Measurements from ENCODE around the gene AJM1. TPM values are rescaled to one million over a fixed set of nuclear protein-coding genes. Genes with fewer than 3 reads are reported as not detected.
A peak's percentile ranks its signal among the peaks of the same experiment; 100 is the strongest.
"Not testable (repeated sequence)": the region's sequence is repeated elsewhere in the genome, so short reads cannot be mapped to it uniquely, and the experiment has no call there.

The AJM1 gene
- total RNA-seq, 6 experiments from 2014 or later = 4.5 to 8.0 (median 5.3) TPM

DNA sequence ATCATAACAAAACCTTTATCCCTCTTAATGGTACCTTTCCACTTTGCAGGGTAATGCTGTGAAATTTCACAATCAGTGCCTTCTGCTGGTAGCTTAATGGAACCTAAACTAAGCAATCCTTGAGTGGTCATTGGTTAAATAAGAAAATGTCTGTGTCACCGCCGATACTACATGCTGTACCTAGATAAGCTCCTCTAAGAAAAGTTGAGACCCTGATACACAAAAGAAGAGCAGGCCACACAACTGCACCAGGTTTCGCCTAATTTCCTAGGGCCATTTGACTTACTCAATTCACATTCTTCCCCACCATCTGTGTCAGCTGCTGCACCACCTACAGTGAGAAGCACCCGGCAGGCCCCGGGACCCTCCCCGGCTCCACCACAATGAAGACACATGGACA is 32.9 kb downstream of the AJM1 start:
- no peak overlapping the region for H3K4me3 Mint-ChIP-seq
- no peaks in the 10 kb centered on the region for H3K36me3 Mint-ChIP-seq (ENCODE audit: low read depth)
- H3K27ac Mint-ChIP-seq = no peak overlapping the region
- peaks cover 11% of the 10 kb centered on the region for H3K27me3 Mint-ChIP-seq (ENCODE audit: insufficient read depth)
- TF ChIP-seq, protein P1, sequence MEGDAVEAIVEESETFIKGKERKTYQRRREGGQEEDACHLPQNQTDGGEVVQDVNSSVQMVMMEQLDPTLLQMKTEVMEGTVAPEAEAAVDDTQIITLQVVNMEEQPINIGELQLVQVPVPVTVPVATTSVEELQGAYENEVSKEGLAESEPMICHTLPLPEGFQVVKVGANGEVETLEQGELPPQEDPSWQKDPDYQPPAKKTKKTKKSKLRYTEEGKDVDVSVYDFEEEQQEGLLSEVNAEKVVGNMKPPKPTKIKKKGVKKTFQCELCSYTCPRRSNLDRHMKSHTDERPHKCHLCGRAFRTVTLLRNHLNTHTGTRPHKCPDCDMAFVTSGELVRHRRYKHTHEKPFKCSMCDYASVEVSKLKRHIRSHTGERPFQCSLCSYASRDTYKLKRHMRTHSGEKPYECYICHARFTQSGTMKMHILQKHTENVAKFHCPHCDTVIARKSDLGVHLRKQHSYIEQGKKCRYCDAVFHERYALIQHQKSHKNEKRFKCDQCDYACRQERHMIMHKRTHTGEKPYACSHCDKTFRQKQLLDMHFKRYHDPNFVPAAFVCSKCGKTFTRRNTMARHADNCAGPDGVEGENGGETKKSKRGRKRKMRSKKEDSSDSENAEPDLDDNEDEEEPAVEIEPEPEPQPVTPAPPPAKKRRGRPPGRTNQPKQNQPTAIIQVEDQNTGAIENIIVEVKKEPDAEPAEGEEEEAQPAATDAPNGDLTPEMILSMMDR (IDR thresholded peaks at IDR 0.05) = no peak
- no peaks in the 10 kb centered on the region for H3K4me1 Mint-ChIP-seq (ENCODE audit: low read depth)
- DNase-seq = no peak
- H3K9me3 Mint-ChIP-seq = peaks cover 31% of the 10 kb centered on the region

DNA sequence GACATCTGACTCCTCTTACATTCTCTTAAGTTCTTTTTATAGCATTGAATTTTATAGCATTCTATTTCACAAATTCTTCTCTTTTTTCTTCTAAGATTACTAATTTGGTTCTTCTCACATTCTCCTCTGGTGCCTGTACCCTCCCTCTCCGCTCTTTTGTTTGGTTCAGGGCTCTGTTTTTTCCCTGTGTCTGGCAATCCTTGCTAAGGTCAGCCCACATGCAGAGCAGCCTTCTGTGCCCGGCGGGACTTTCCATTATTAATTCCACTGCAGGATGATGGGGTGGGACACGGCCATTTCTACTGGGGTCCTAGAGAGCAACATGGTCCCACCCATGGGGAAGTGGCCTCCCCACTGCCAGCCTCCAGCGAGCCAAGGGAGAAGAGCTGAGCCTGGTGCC is 34.2 kb downstream of the AJM1 start:
- Mint-ChIP-seq H3K27me3 (ENCODE audit: insufficient read depth) (peaks cover 11% of the 10 kb centered on the region), H3K36me3 (ENCODE audit: low read depth) (no peaks in the 10 kb centered on the region), H3K9me3 (peaks cover 23% of the 10 kb centered on the region), H3K4me1 (ENCODE audit: low read depth) (0 out of 2 replicates have a peak, but pooled peaks cover 1% of the 10 kb centered on the region), H3K4me3 (no peak overlapping the region), H3K27ac (no peak overlapping the region)
- TF ChIP-seq, protein P1 (IDR thresholded peaks at IDR 0.05) = no peak
- DNase-seq = no peak

DNA sequence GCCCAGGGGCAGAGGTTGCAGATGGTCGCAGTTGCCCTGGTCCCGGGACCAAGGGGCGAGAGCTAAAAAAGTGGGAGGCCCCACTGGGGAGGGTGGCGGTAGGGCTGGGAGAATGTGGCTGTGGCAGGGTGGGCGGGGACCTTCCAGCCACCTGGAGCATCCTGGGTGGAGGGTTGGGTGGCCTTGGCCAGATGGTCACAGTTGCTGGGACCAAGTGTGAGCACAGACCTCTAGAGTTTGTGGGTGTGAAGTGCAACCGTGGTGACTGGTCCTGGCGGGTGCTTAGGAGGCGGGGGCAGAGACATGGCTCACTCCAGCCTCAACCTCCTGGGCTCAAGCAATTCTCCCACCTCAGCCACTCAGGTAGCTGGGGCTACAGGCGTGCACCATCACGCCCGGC is 38.4 kb downstream of the AJM1 start:
- H3K36me3 Mint-ChIP-seq (ENCODE audit: low read depth) = no peaks in the 10 kb centered on the region
- H3K4me1 Mint-ChIP-seq (ENCODE audit: low read depth) = peaks cover 15% of the 10 kb centered on the region
- TF ChIP-seq, protein P1 (IDR thresholded peaks at IDR 0.05) = no peak
- H3K4me3 Mint-ChIP-seq = no peak overlapping the region
- peaks cover 14% of the 10 kb centered on the region for H3K27me3 Mint-ChIP-seq (ENCODE audit: insufficient read depth)
- DNase-seq = no peak
- no peak overlapping the region for H3K27ac Mint-ChIP-seq
- no peaks in the 10 kb centered on the region for H3K9me3 Mint-ChIP-seq

DNA sequence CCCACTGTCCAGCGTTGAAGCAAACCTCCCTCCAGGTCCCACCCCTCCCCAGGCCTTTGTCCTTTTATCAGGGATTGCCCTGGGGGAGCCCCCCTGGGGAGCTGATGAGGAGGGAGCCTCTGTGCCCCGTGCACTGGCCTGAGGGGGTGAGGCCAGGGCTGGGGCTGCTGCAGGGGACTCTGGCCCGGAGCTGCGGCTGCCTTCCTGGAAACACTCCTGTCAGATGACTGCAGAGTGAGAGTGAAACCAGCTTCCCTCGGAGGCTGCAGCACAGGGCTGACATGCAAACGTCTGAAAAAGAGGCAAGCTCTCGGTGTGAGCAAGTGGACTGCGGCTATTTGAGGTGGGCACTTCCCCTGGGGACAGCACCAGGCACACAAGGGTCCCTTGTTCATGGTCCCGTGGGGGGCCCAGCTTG is 39.4 kb downstream of the AJM1 start:
- peaks cover 15% of the 10 kb centered on the region for H3K4me1 Mint-ChIP-seq (ENCODE audit: low read depth)
- no peak for DNase-seq
- no peaks in the 10 kb centered on the region for H3K9me3 Mint-ChIP-seq
- H3K36me3 Mint-ChIP-seq (ENCODE audit: low read depth) = no peaks in the 10 kb centered on the region
- peak overlapping the region; percentile 54 for H3K27ac Mint-ChIP-seq
- H3K4me3 Mint-ChIP-seq = peak overlapping the region; percentile 30; the same call in 1 of the 2 replicates
- TF ChIP-seq, protein P1 (IDR thresholded peaks at IDR 0.05) = no peak
- H3K27me3 Mint-ChIP-seq (ENCODE audit: insufficient read depth) = peaks cover 11% of the 10 kb centered on the region

DNA sequence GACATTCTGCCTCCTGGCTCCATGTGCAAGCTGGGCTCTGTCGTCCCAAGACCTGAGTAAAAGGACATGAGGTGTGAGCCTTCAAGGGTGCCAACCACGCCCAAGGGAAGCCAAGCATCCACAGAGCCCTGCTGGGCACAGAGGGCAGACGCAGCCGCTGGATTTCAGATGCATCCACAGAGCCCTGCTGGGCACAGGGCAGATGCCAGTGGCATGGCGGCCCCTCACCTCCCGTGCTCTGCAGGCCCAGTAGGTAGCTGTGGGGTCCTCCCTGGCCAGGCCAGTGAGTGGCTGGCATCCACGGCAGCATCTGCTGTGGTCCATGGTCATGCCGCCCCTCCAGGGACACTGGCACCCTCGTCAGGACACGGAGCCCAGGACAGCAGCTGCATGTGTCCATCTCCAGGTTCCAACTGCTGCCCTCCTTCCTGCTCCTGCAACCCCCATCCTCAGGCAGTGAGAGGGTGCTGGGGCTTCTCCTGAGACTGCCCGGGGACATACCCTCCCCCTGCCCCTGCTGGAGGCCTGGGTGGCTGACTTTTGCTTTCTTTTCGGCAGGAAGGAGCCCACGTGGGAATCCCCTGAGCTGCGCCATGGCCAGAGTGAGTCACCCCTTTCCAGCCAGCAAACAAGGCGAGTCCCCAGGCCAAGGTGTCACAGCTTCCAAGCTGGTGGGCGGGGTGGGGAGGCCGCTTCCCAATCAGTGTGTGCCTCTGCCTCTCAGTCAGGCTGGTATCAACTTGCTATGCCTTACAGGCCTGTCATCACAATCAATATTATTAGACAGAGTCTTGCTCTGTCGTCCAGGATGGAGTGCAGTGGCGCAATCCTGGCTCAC is 40.0 kb downstream of the AJM1 start:
- Mint-ChIP-seq H3K4me3 (peak overlapping the region; percentile 60), H3K27me3 (ENCODE audit: insufficient read depth) (peaks cover 6% of the 10 kb centered on the region), H3K36me3 (ENCODE audit: low read depth) (no peaks in the 10 kb centered on the region), H3K4me1 (ENCODE audit: low read depth) (peaks cover 19% of the 10 kb centered on the region), H3K27ac (peak overlapping the region; percentile 54), H3K9me3 (no peaks in the 10 kb centered on the region)
- TF ChIP-seq, protein P1 (IDR thresholded peaks at IDR 0.05) = no peak; the same call in 1 of the 2 replicates
- DNase-seq = peak; percentile 54

DNA sequence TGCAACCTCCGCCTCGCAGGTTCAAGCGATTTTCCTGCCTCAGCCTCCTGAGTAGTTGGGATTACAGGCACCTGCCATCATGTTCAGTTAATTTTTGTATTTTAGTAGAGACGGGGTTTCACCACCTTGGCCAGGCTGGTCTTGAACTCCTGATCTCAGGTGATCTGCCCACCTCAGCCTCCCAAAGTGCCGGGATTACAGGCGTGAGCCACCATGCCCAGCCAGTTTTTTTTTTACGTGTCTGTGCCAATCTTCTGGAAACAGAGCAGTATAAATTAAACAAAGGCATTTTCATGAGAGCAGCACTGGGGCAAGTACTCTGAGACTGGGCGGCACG is 40.6 kb downstream of the AJM1 start:
- not testable (repeated sequence) for DNase-seq; H3K27ac Mint-ChIP-seq; H3K36me3 Mint-ChIP-seq (ENCODE audit: low read depth); H3K9me3 Mint-ChIP-seq; H3K27me3 Mint-ChIP-seq (ENCODE audit: insufficient read depth)
- Mint-ChIP-seq H3K4me1 (ENCODE audit: low read depth) (peaks cover 24% of the 10 kb centered on the region), H3K4me3 (0 out of 2 replicates have a peak overlapping the region, but pooled peaks have one; percentile 60)

DNA sequence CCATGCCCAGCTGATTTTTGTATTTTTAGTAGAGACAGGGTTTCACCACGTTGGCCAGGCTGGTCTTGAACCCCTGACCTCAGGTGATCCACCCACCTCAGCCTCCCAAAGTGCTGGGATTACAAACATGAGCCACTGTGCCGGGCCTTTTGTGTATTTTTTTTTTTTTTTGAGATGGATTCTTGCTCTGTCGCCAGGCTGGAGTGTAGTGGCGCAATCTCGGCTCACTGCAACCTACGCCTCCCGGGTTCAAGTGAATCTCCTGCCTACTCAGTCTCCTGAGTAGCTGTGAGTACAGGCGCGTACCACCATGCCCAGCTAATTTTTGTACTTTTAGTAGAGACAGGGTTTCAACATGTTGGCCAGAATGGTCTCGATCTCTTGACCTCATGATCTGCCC is 41.4 kb downstream of the AJM1 start:
- DNase-seq; H3K9me3 Mint-ChIP-seq; H3K4me3 Mint-ChIP-seq; H3K27me3 Mint-ChIP-seq (ENCODE audit: insufficient read depth); H3K36me3 Mint-ChIP-seq (ENCODE audit: low read depth); H3K27ac Mint-ChIP-seq: not testable (repeated sequence)
- peaks cover 24% of the 10 kb centered on the region for H3K4me1 Mint-ChIP-seq (ENCODE audit: low read depth)

All from HFFc6 (cell line).